ENCODE results near the gene TTC6. TPM values are rescaled to one million over a fixed set of nuclear protein-coding genes. Genes with fewer than 3 reads are reported as not detected.
"Not testable (repeated sequence)": the region's sequence is repeated elsewhere in the genome, so short reads cannot be mapped to it uniquely, and the experiment has no call there.

The TTC6 gene
- polyA plus RNA-seq, 2 of the 4 experiments (the other 2 are of a cell fraction), result 0.41 to 1.7 TPM

DNA sequence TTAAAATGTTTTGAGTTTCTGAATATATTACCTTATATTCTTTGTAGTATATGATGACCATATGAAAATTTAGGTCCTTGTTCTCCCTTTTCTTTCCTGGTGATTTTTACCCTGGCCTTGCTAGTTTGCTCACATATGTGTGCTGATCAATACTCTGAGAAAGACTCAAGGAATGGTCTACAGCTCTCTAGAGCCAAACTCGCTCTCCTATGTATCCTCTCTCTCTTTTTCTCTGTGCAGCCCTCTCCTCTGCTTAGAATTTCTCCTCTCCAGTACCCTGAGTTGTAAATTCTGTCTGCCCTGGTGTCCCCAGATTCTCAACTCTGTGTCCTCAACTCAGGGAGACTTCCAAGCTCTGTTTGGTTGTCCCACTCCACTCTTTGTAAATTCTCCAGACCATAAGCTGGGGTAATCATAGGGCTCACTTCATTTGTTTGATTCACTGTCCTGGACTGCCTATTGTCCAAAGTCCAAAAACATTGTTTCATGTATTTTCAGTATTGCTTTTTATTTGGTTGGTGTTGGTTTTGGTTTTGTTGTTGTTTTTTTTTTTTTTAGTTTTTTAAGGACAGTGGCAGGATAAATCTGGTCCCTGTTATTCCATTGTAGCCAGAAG is 41.4 kb upstream of the TTC6 start:
- H3K4me3 ChIP-seq, result no peak overlapping the region
- H3K4me2 ChIP-seq, result no peak overlapping the region
- FAIRE-seq (no peak), DNase-seq (ENCODE audit: low read depth in 1 of 2, low spot score in 1 of 2) (no peak), ATAC-seq (no peak)
- WGBS (ENCODE audit: missing lambda C conversion rate), result 82% methylated on average over 1 of the region's 1 CpG
- CTCF ChIA-PET, result no interaction called here
- H3K4me1 ChIP-seq, result peaks cover 7% of the 10 kb centered on the region; the same call in 2 of the 3 replicates
- H3K27ac ChIP-seq, result no peak overlapping the region
- H3K9me3 ChIP-seq, result peaks cover 10% of the 10 kb centered on the region; the same call in 1 of the 3 replicates
- TF ChIP-seq FOSL2 (IDR thresholded peaks at IDR 0.05) (no peak), FOSL2 (CRISPR knock-in tag; IDR thresholded peaks at IDR 0.05) (no peak), JUNB (IDR thresholded peaks at IDR 0.05) (no peak), RAD21 (conservative IDR thresholded peaks at IDR 0.05 in 1 of 2, IDR thresholded peaks at IDR 0.05 in 1 of 2) (no peak), SMC3 (IDR thresholded peaks at IDR 0.05) (no peak)
- POLR2A ChIA-PET, result interaction anchor here (0.7 kb wide), 1 partner anchor 16 kb away, joined by 5 read pairs; no protein-coding TSS in a partner anchor

DNA sequence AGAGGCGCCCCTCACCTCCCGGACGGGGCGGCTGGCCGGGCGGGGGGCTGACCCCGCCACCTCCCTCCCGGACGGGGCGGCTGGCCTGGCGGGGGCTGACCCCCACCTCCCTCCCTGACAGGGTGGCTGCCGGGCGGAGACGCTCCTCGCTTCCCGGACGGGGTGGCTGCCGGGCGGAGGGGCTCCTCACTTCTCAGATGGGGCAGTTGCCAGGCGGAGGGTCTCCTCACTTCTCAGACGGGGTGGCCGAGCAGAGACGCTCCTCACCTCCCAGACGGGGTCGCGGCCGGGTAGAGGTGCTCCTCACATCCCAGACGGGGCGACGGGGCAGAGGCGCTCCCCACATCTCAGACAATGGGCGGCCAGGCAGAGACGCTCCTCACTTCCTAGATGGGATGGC is 39.8 kb upstream of the TTC6 start:
- WGBS (ENCODE audit: missing lambda C conversion rate), result no CpG with 5 or more reads among the region's 33 CpGs
- ATAC-seq; H3K27ac ChIP-seq; CTCF ChIA-PET; H3K4me1 ChIP-seq; H3K4me3 ChIP-seq; H3K4me2 ChIP-seq; POLR2A ChIA-PET; H3K9me3 ChIP-seq; DNase-seq (ENCODE audit: low read depth in 1 of 2, low spot score in 1 of 2); FAIRE-seq: not testable (repeated sequence)

GRCh38 chr14:37558740-37559139 is 36.7 kb upstream of the TTC6 start:
- CTCF ChIA-PET, result interaction anchor here (1.2 kb wide), 1 partner anchor 33 kb away, joined by 3 read pairs; no protein-coding TSS in a partner anchor
- ATAC-seq (no peak), FAIRE-seq (no peak), DNase-seq (ENCODE audit: low read depth in 1 of 2, low spot score in 1 of 2) (no peak)
- H3K4me3 ChIP-seq, result no peak overlapping the region
- H3K9me3 ChIP-seq, result 0 out of 3 replicates have a peak, but pooled peaks cover 5% of the 10 kb centered on the region
- POLR2A ChIA-PET, result no interaction called here
- no peak overlapping the region for H3K4me2 ChIP-seq
- H3K27ac ChIP-seq, result no peak overlapping the region
- TF ChIP-seq, protein P1, sequence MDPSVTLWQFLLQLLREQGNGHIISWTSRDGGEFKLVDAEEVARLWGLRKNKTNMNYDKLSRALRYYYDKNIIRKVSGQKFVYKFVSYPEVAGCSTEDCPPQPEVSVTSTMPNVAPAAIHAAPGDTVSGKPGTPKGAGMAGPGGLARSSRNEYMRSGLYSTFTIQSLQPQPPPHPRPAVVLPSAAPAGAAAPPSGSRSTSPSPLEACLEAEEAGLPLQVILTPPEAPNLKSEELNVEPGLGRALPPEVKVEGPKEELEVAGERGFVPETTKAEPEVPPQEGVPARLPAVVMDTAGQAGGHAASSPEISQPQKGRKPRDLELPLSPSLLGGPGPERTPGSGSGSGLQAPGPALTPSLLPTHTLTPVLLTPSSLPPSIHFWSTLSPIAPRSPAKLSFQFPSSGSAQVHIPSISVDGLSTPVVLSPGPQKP (IDR thresholded peaks at IDR 0.05; ENCODE audit: low read depth, low read length), result no peak
- TF ChIP-seq, protein P2, sequence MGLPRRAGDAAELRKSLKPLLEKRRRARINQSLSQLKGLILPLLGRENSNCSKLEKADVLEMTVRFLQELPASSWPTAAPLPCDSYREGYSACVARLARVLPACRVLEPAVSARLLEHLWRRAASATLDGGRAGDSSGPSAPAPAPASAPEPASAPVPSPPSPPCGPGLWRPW (IDR thresholded peaks at IDR 0.05), result no peak
- TF ChIP-seq ZSCAN20 (CRISPR knock-in tag; IDR thresholded peaks at IDR 0.05) (no peak), TP53 (CRISPR knock-in tag; IDR thresholded peaks at IDR 0.05) (no peak), NR3C1 (IDR thresholded peaks at IDR 0.05) (no peak), HOXB13 (CRISPR knock-in tag; IDR thresholded peaks at IDR 0.05; ENCODE audit: low read depth) (no peak), SREBF2 (IDR thresholded peaks at IDR 0.05) (no peak), SMC3 (IDR thresholded peaks at IDR 0.05) (no peak), HOXA7 (CRISPR knock-in tag; IDR thresholded peaks at IDR 0.05) (no peak), TFCP2L1 (CRISPR knock-in tag; IDR thresholded peaks at IDR 0.05) (no peak), KDM5A (IDR thresholded peaks at IDR 0.05) (no peak), FOXS1 (CRISPR knock-in tag; IDR thresholded peaks at IDR 0.05) (no peak), BHLHE40 (IDR thresholded peaks at IDR 0.05; ENCODE audit: low read depth, low read length) (no peak), BCL3 (IDR thresholded peaks at IDR 0.05) (no peak), NFE2L2 (conservative IDR thresholded peaks at IDR 0.05; ENCODE audit: low read length) (no peak), HDAC2 (IDR thresholded peaks at IDR 0.05) (no peak), POLR2A (IDR thresholded peaks at IDR 0.05; ENCODE audit: low read length) (no peak), RARB (CRISPR knock-in tag; IDR thresholded peaks at IDR 0.05) (no peak), ZC3H11A (IDR thresholded peaks at IDR 0.05) (no peak)
- TF ChIP-seq, protein P3, sequence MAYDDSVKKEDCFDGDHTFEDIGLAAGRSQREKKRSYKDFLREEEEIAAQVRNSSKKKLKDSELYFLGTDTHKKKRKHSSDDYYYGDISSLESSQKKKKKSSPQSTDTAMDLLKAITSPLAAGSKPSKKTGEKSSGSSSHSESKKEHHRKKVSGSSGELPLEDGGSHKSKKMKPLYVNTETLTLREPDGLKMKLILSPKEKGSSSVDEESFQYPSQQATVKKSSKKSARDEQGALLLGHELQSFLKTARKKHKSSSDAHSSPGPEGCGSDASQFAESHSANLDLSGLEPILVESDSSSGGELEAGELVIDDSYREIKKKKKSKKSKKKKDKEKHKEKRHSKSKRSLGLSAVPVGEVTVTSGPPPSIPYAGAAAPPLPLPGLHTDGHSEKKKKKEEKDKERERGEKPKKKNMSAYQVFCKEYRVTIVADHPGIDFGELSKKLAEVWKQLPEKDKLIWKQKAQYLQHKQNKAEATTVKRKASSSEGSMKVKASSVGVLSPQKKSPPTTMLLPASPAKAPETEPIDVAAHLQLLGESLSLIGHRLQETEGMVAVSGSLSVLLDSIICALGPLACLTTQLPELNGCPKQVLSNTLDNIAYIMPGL (CRISPR knock-in tag; IDR thresholded peaks at IDR 0.05; ENCODE audit: borderline replicate concordance), result no peak
- 84% methylated on average over 4 of the region's 4 CpGs for WGBS (ENCODE audit: missing lambda C conversion rate)
- no peaks in the 10 kb centered on the region for H3K4me1 ChIP-seq
